ENCODE measurements around the gene FBXL4. TPM values are rescaled to one million over a fixed set of nuclear protein-coding genes. Genes with fewer than 3 reads are reported as not detected.

The FBXL4 gene
- total and polyA plus RNA-seq, 2 of the 8 experiments (the other 6 are each of a cell fraction or from before 2014, with no cell fraction given) = 6.9 to 13.8 TPM

- Histone ChIP-seq H3K14ac (ENCODE audit: insufficient read length) (no peak overlapping the region), H3K23me2 (ENCODE audit: low read depth, low read length) (no peaks in the 10 kb centered on the region), H2BK15ac (ENCODE audit: low read length) (no peak overlapping the region), H3K56ac (replicated peaks; ENCODE audit: insufficient read length, low read depth, low read length) (no peak overlapping the region), H3K4me3 (ENCODE audit: extremely low read depth in 1 of 4, insufficient read depth in 2 of 4, low read depth in 3 of 4, low read length in 4 of 4) (no peak overlapping the region), H2BK5ac (ENCODE audit: low read depth, low read length) (no peak overlapping the region), H3K4me2 (ENCODE audit: insufficient read depth in 1 of 2, low read depth in 2 of 2, low read length in 2 of 2) (no peak overlapping the region), H2BK120ac (replicated peaks; ENCODE audit: low read depth, low read length) (no peak overlapping the region), H4K8ac (ENCODE audit: extremely low read depth, insufficient read depth, low read length) (no peak overlapping the region), H3K27ac (ENCODE audit: low read depth, low read length) (no peak overlapping the region), H3K4ac (replicated peaks; ENCODE audit: insufficient read length, low read depth, low read length) (no peak overlapping the region), H2AFZ (ENCODE audit: low read length) (no peak overlapping the region), H3K23ac (ENCODE audit: insufficient read length) (no peak overlapping the region), H3K9ac (replicated peaks in 1 of 4; ENCODE audit: extremely low read depth in 1 of 4, low read depth in 3 of 4, low read length in 3 of 4) (no peak overlapping the region), H2BK20ac (ENCODE audit: low read length) (no peak overlapping the region), H4K20me1 (replicated peaks in 1 of 2; ENCODE audit: control insufficient read depth in 1 of 2, insufficient read depth in 2 of 2, low read length in 2 of 2) (no peaks in the 10 kb centered on the region), H2BK12ac (ENCODE audit: low read depth, low read length) (no peak overlapping the region), H3K79me1 (ENCODE audit: low read depth, low read length) (no peaks in the 10 kb centered on the region), H3K4me1 (replicated peaks in 1 of 4; ENCODE audit: control insufficient read depth in 3 of 4, insufficient read depth in 4 of 4, low read length in 3 of 4) (peaks cover 0 to 7% (median 2%) of the 10 kb centered on the region in 4 experiments; a peak in 2 of 7 replicates), H2AK5ac (ENCODE audit: low read depth, low read length) (no peak overlapping the region), H3K27me3 (replicated peaks in 1 of 4; ENCODE audit: control insufficient read depth in 3 of 4, extremely low read depth in 1 of 4, insufficient read depth in 3 of 4, low read length in 3 of 4) (no peaks in the 10 kb centered on the region), H4K91ac (replicated peaks; ENCODE audit: insufficient read length, low read length) (no peak overlapping the region), H3K18ac (ENCODE audit: extremely low read depth, low read length) (no peak overlapping the region), H3K36me3 (ENCODE audit: control insufficient read depth in 2 of 4, insufficient read depth in 4 of 4, low read length in 3 of 4) (no peaks in the 10 kb centered on the region), H4K5ac (ENCODE audit: insufficient read length, low read depth, low read length) (no peak overlapping the region), H3K79me2 (ENCODE audit: control insufficient read depth in 1 of 2, insufficient read depth in 2 of 2, low read length in 2 of 2) (peaks cover 0 to 8% of the 10 kb centered on the region in 2 experiments; a peak in 1 of 4 replicates), H3K9me3 (ENCODE audit: insufficient read depth in 2 of 2, low read depth in 1 of 2, low read length in 1 of 2) (no peaks in the 10 kb centered on the region)
- ChIA-PET CTCF (ENCODE audit: partially characterized antibody) (no interaction called here), POLR2A (ENCODE audit: partially characterized antibody) (no interaction called here)
- no peak for TF ChIP-seq TCF12 (IDR thresholded peaks at IDR 0.05; ENCODE audit: low read depth, low read length)
- no peak for TF ChIP-seq FOSL1 (IDR thresholded peaks at IDR 0.05; ENCODE audit: insufficient read depth, low read depth, low read length)
- TF ChIP-seq NRF1 (IDR thresholded peaks at IDR 0.05; ENCODE audit: low read depth, low read length) = no peak
- TF ChIP-seq POLR2AphosphoS5 (IDR thresholded peaks at IDR 0.05; ENCODE audit: low read depth, low read length) = no peak
- no peak for TF ChIP-seq SIN3A (conservative IDR thresholded peaks at IDR 0.05 in 1 of 2, IDR thresholded peaks at IDR 0.05 in 1 of 2; ENCODE audit: low read depth in 1 of 2, low read length in 2 of 2)
- TF ChIP-seq E2F6 (IDR thresholded peaks at IDR 0.05) = no peak
- TF ChIP-seq HDAC6 (IDR thresholded peaks at IDR 0.05; ENCODE audit: low read depth, low read length) = no peak
- TF ChIP-seq CHD2 (IDR thresholded peaks at IDR 0.05; ENCODE audit: low read length) = no peak
- no peak for TF ChIP-seq ATF3 (IDR thresholded peaks at IDR 0.05; ENCODE audit: insufficient read depth, low read depth, low read length)
- TF ChIP-seq SIRT6 (IDR thresholded peaks at IDR 0.05; ENCODE audit: low read length) = no peak
- no peak for TF ChIP-seq RFX5 (IDR thresholded peaks at IDR 0.05; ENCODE audit: borderline replicate concordance, low read depth, low read length)
- TF ChIP-seq TAF7 (optimal IDR thresholded peaks at IDR 0.05; ENCODE audit: borderline replicate concordance, low read depth, low read length) = no peak
- no peak for TF ChIP-seq SUZ12 (IDR thresholded peaks at IDR 0.05; ENCODE audit: low read length)
- FAIRE-seq (no peak), DNase-seq (ENCODE audit: low read depth in 1 of 2, low spot score in 2 of 2) (no peak)
Measured at GRCh38 chr6:98927534-98927933, 20.2 kb downstream of the FBXL4 start.

Data from H1 (cell line).